CD4-positive, alpha-beta memory T cell (primary cell): ENCODE data around the gene LGI2. TPM values are rescaled to one million over a fixed set of nuclear protein-coding genes. Genes with fewer than 3 reads are reported as not detected.

Experiments used
- CTCF ChIA-PET: fragments of 350-600 bp; sonication (Branson Sonifier 250); formaldehyde crosslinking; loops from one replicate; lab custom pipeline; 2021; ENCODE audit warnings: inconsistent platforms; ENCODE audit not compliant: partially characterized antibody; lab: Charles Lee
- POLR2A ChIA-PET: fragments of 350-600 bp; sonication (Branson Sonifier 250); formaldehyde crosslinking; loops from one replicate; lab custom pipeline; 2021; ENCODE audit not compliant: partially characterized antibody; lab: Charles Lee
- DNase-seq, 5 donors: peaks; one replicate each; pipeline versions ENCODE4 v3.0.0 to v3.0.0-alpha.2; 2020 to 2022; ENCODE audit warnings: mixed read lengths in 1 of 5
- H3K27ac ChIP-seq: one replicate; pipeline ENCODE4 v1.7.0; 2013; ENCODE audit warnings: low read depth, low read length
- H3K27me3 ChIP-seq: 2 replicates; pipeline ENCODE4 v1.7.0; 2013; ENCODE audit warnings: mild to moderate bottlenecking, low read length, moderate library complexity; ENCODE audit not compliant: insufficient read depth
- H3K36me3 ChIP-seq: 2 replicates; pipeline ENCODE4 v1.7.0; 2013; ENCODE audit warnings: mild to moderate bottlenecking, low read length, moderate library complexity; ENCODE audit not compliant: insufficient read depth
- H3K4me1 ChIP-seq: 2 replicates; pipeline ENCODE4 v1.7.0; 2013; ENCODE audit warnings: mild to moderate bottlenecking, low read length, moderate library complexity; ENCODE audit not compliant: insufficient read depth
- H3K4me3 ChIP-seq, 2 donors: one replicate each; pipeline ENCODE4 v1.7.0; 2013; ENCODE audit warnings: low read length in 2 of 2, mild to moderate bottlenecking in 1 of 2
- H3K9me3 ChIP-seq, 2 donors: one replicate each; pipeline ENCODE4 v1.7.0; 2013; ENCODE audit warnings: low read length in 2 of 2, control low read depth in 1 of 2; ENCODE audit not compliant: control insufficient read depth in 1 of 2
- H3K27ac Mint-ChIP-seq, 7 donors: one replicate each; pipeline ENCODE4 v1.8.0; 2020 to 2021; ENCODE audit warnings: mixed read lengths in 7 of 7, mild to moderate bottlenecking in 6 of 7, inconsistent platforms in 3 of 7, moderate library complexity in 3 of 7
- H3K27me3 Mint-ChIP-seq, 2 donors: one replicate each; pipeline ENCODE4 v1.8.0; 2020 to 2021; ENCODE audit warnings: mixed read lengths in 2 of 2
- H3K36me3 Mint-ChIP-seq, 2 donors: one replicate each; pipeline ENCODE4 v1.8.0; 2020 to 2021; ENCODE audit warnings: mixed read lengths in 2 of 2, inconsistent platforms in 1 of 2, mild to moderate bottlenecking in 1 of 2
- H3K4me1 Mint-ChIP-seq, 4 donors: one replicate each; pipeline ENCODE4 v1.8.0; 2020 to 2021; ENCODE audit warnings: mixed read lengths in 4 of 4, mild to moderate bottlenecking in 1 of 4
- H3K4me3 Mint-ChIP-seq, 8 donors: one replicate each; pipeline ENCODE4 v1.8.0; 2020 to 2021; ENCODE audit warnings: mixed read lengths in 8 of 8, mild to moderate bottlenecking in 7 of 8, moderate library complexity in 6 of 8, inconsistent platforms in 3 of 8
- H3K9me3 Mint-ChIP-seq, 8 donors: one replicate each; pipeline ENCODE4 v1.8.0; 2020 to 2021; ENCODE audit warnings: mixed read lengths in 8 of 8, mild to moderate bottlenecking in 5 of 8, inconsistent platforms in 3 of 8, moderate library complexity in 1 of 8
- intact Hi-C: fragments of 100-400 bp; cut with micrococcal nuclease; formaldehyde crosslinking; loops from one replicate; pipeline ENCODE4 v1.15.1; 2023
- polyA plus RNA-seq, 2 donors: library from polyadenylated mRNA; unstranded; fragments of 300-500 nt; fragmentation: Illumina TruSeq; gene quantifications; one replicate each; pipeline ENCODE4 v1.2.3, GENCODE V29; 2021
- total RNA-seq, 2 experiments: library from RNA; stranded (reverse); gene quantifications; one replicate each; pipeline ENCODE4 v1.2.3, GENCODE V29; 2021

Gene LGI2
- total and polyA plus RNA-seq, 4 experiments from 2014 or later, result not detected

- Histone ChIP-seq H3K4me3 (no peak overlapping the region), H3K27ac (no peak overlapping the region), H3K9me3 (no peaks in the 10 kb centered on the region), H3K27me3 (no peaks in the 10 kb centered on the region), H3K4me1 (no peaks in the 10 kb centered on the region), H3K36me3 (no peaks in the 10 kb centered on the region)
- intact Hi-C loops, result no loop called here
- POLR2A ChIA-PET, result no interaction called here
- Mint-ChIP-seq H3K4me1 (peaks cover 4 to 14% (median 7%) of the 10 kb centered on the region in 4 donors), H3K27me3 (peaks cover 12 to 23% of the 10 kb centered on the region in 2 donors), H3K4me3 (no peak overlapping the region), H3K36me3 (no peaks in the 10 kb centered on the region), H3K9me3 (no peaks in the 10 kb centered on the region), H3K27ac (no peak overlapping the region)
- CTCF ChIA-PET, result interaction anchor here (0.7 to 8.8 kb wide), 19 partner anchors 8 to 492 kb away, joined by 3 to 90 read pairs (median 6); partner anchors contain the start of gene ZCCHC4
- no peak for DNase-seq
Observed at GRCh38 chr4:24980740-24981139, 50.0 kb downstream of the LGI2 start.

GRCh38 chr4:24980064-24980690 is 50.6 kb downstream of the LGI2 start:
- intact Hi-C loops, result no loop called here
- H3K36me3 Mint-ChIP-seq, result no peaks in the 10 kb centered on the region
- H3K27me3 Mint-ChIP-seq, result peaks cover 12 to 26% of the 10 kb centered on the region in 2 donors
- no peaks in the 10 kb centered on the region for H3K27me3 ChIP-seq
- H3K36me3 ChIP-seq, result no peaks in the 10 kb centered on the region
- H3K4me3 ChIP-seq, result no peak overlapping the region
- ChIA-PET POLR2A (no interaction called here), CTCF (interaction anchor here (0.7 to 8.8 kb wide), 21 partner anchors 8 to 491 kb away, joined by 3 to 90 read pairs (median 4); partner anchors contain the start of gene ZCCHC4)
- no peaks in the 10 kb centered on the region for H3K4me1 ChIP-seq
- DNase-seq, result peak in 4 of 5 donors; percentile 33 to 48 (median 44)
- peaks cover 4 to 14% (median 7%) of the 10 kb centered on the region in 4 donors for H3K4me1 Mint-ChIP-seq
- H3K9me3 ChIP-seq, result no peaks in the 10 kb centered on the region
- H3K9me3 Mint-ChIP-seq, result no peaks in the 10 kb centered on the region
- peak overlapping the region in 6 of 8 donors; percentile 5 to 64 (median 37) for H3K4me3 Mint-ChIP-seq
- no peak overlapping the region for H3K27ac Mint-ChIP-seq
- H3K27ac ChIP-seq, result no peak overlapping the region

- ChIA-PET POLR2A (no interaction called here), CTCF (interaction anchor here (0.7 to 8.8 kb wide), 14 partner anchors 8 to 393 kb away, joined by 3 to 90 read pairs (median 6); no protein-coding TSS in a partner anchor)
- Mint-ChIP-seq H3K27ac (no peak overlapping the region), H3K27me3 (peaks cover 13 to 30% of the 10 kb centered on the region in 2 donors), H3K36me3 (no peaks in the 10 kb centered on the region), H3K4me3 (peak overlapping the region in 2 of 8 donors; percentile 7 to 47), H3K9me3 (no peaks in the 10 kb centered on the region), H3K4me1 (peaks cover 4 to 14% (median 7%) of the 10 kb centered on the region in 4 donors)
- H3K4me3 ChIP-seq, result no peak overlapping the region
- no peaks in the 10 kb centered on the region for H3K27me3 ChIP-seq
- no peak overlapping the region for H3K27ac ChIP-seq
- H3K9me3 ChIP-seq, result no peaks in the 10 kb centered on the region
- DNase-seq, result no peak
- no peaks in the 10 kb centered on the region for H3K36me3 ChIP-seq
- no peaks in the 10 kb centered on the region for H3K4me1 ChIP-seq
- intact Hi-C loops, result no loop called here
Observed at GRCh38 chr4:24979554-24979953, 51.2 kb downstream of the LGI2 start.

GRCh38 chr4:24978291-24979075 is 52.3 kb downstream of the LGI2 start:
- no peak for DNase-seq
- H3K9me3 Mint-ChIP-seq, result no peaks in the 10 kb centered on the region
- CTCF ChIA-PET, result interaction anchor here (0.7 to 8.8 kb wide), 3 partner anchors 18 to 388 kb away, joined by 3 to 90 read pairs (median 3); no protein-coding TSS in a partner anchor

GRCh38 chr4:24975510-24975909 is 55.2 kb downstream of the LGI2 start:
- CTCF ChIA-PET, result interaction anchor here (8.8 kb wide), 1 partner anchor 391 kb away, joined by 90 read pairs; no protein-coding TSS in a partner anchor
- no peak overlapping the region for H3K27ac Mint-ChIP-seq
- no peaks in the 10 kb centered on the region for H3K36me3 Mint-ChIP-seq
- Histone ChIP-seq H3K27ac (no peak overlapping the region), H3K4me1 (no peaks in the 10 kb centered on the region), H3K36me3 (no peaks in the 10 kb centered on the region), H3K27me3 (no peaks in the 10 kb centered on the region), H3K9me3 (no peaks in the 10 kb centered on the region), H3K4me3 (no peak overlapping the region)
- intact Hi-C loops, result no loop called here
- peaks cover 4 to 14% (median 7%) of the 10 kb centered on the region in 4 donors for H3K4me1 Mint-ChIP-seq
- peaks cover 13 to 41% of the 10 kb centered on the region in 2 donors for H3K27me3 Mint-ChIP-seq
- no peak overlapping the region for H3K4me3 Mint-ChIP-seq
- POLR2A ChIA-PET, result no interaction called here
- no peaks in the 10 kb centered on the region for H3K9me3 Mint-ChIP-seq
- DNase-seq, result no peak

More at GRCh38 chr4:24978291-24979075, 52.3 kb downstream of the LGI2 start:
- H3K27ac ChIP-seq, result no peak overlapping the region
- H3K36me3 ChIP-seq, result no peaks in the 10 kb centered on the region
- Mint-ChIP-seq H3K27ac (no peak overlapping the region), H3K4me1 (peaks cover 4 to 14% (median 7%) of the 10 kb centered on the region in 4 donors), H3K4me3 (no peak overlapping the region), H3K36me3 (no peaks in the 10 kb centered on the region), H3K27me3 (peaks cover 13 to 32% of the 10 kb centered on the region in 2 donors)
- H3K27me3 ChIP-seq, result no peaks in the 10 kb centered on the region
- H3K9me3 ChIP-seq, result no peaks in the 10 kb centered on the region
- no peaks in the 10 kb centered on the region for H3K4me1 ChIP-seq
- POLR2A ChIA-PET, result no interaction called here
- no peak overlapping the region for H3K4me3 ChIP-seq
- intact Hi-C loops, result no loop called here

GRCh38 chr4:24973747-24974601 is 56.8 kb downstream of the LGI2 start:
- Mint-ChIP-seq H3K9me3 (no peaks in the 10 kb centered on the region), H3K27me3 (peaks cover 7 to 35% of the 10 kb centered on the region in 2 donors), H3K36me3 (no peaks in the 10 kb centered on the region), H3K27ac (no peak overlapping the region), H3K4me1 (no peaks in the 10 kb centered on the region), H3K4me3 (no peak overlapping the region)
- Histone ChIP-seq H3K9me3 (no peaks in the 10 kb centered on the region), H3K4me3 (no peak overlapping the region), H3K27ac (no peak overlapping the region), H3K4me1 (no peaks in the 10 kb centered on the region), H3K36me3 (no peaks in the 10 kb centered on the region), H3K27me3 (no peaks in the 10 kb centered on the region)
- intact Hi-C loops, result no loop called here
- POLR2A ChIA-PET, result no interaction called here
- no peak for DNase-seq
- CTCF ChIA-PET, result no interaction called here
